ENCODE data around the gene TNNI2.

The TNNI2 gene

DNA sequence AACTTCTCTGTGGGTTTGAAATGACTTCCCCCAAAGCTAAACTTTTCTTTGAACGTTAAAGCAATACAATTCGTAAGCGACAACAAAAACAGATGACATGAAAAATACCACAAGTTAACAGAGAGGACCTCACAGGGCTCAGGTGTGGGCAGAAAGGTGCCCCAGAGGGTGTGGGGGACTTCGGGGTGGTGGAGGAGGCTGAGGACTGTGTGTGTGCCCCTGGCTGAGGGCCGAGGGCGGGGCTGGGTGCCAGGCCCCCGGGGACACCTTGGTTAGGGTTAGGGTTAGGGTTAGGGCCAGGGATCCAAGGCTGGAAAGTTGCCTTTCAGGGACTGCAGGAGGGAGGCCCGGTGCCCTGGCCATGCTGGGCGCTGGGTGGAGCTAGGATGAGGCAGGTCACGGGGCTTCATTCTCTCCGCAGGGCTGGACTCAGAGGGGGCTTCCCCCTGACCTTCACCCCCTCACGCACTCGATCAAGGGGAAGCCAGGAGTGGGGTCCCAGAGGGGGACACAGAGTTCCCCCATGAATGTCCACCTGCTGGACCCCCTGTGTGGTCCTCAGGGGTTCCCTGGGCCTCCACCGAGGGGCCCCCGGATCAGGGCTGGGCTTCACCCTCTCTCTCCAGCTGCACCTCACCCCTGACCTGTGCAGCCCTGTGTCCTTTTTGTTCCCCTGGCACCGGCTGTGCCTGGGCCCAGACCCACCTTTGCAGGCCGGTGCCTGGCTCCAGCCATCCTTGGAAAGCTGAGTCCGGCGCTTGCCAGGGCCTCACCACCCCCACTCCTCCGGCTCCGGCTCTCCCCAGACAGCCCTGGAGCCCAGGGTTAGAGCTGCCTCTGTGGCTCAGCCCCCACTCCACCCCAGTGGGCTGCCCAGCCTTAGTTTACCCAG, 7.0 kb downstream of the TNNI2 start:
- H3K27ac ChIP-seq = no peak overlapping the region
- no peaks in the 10 kb centered on the region for H3K4me1 ChIP-seq
- no peaks in the 10 kb centered on the region for H3K79me2 ChIP-seq
- H2AFZ ChIP-seq = no peak overlapping the region
- H3K9ac ChIP-seq = no peak overlapping the region
- no peaks in the 10 kb centered on the region for H3K9me3 ChIP-seq (ENCODE audit: control insufficient read depth, low read length)
- H3K27me3 ChIP-seq (ENCODE audit: control insufficient read depth, insufficient read depth, low read length) = no peaks in the 10 kb centered on the region
- TF ChIP-seq, protein P1, sequence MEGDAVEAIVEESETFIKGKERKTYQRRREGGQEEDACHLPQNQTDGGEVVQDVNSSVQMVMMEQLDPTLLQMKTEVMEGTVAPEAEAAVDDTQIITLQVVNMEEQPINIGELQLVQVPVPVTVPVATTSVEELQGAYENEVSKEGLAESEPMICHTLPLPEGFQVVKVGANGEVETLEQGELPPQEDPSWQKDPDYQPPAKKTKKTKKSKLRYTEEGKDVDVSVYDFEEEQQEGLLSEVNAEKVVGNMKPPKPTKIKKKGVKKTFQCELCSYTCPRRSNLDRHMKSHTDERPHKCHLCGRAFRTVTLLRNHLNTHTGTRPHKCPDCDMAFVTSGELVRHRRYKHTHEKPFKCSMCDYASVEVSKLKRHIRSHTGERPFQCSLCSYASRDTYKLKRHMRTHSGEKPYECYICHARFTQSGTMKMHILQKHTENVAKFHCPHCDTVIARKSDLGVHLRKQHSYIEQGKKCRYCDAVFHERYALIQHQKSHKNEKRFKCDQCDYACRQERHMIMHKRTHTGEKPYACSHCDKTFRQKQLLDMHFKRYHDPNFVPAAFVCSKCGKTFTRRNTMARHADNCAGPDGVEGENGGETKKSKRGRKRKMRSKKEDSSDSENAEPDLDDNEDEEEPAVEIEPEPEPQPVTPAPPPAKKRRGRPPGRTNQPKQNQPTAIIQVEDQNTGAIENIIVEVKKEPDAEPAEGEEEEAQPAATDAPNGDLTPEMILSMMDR (IDR thresholded peaks at IDR 0.05) = no peak
- H3K4me3 ChIP-seq (ENCODE audit: low read depth, low read length) = no peak overlapping the region
- no peaks in the 10 kb centered on the region for H3K36me3 ChIP-seq (ENCODE audit: control insufficient read depth, insufficient read depth, low read length)
- no peak overlapping the region for H3K4me2 ChIP-seq (ENCODE audit: low read length)

DNA sequence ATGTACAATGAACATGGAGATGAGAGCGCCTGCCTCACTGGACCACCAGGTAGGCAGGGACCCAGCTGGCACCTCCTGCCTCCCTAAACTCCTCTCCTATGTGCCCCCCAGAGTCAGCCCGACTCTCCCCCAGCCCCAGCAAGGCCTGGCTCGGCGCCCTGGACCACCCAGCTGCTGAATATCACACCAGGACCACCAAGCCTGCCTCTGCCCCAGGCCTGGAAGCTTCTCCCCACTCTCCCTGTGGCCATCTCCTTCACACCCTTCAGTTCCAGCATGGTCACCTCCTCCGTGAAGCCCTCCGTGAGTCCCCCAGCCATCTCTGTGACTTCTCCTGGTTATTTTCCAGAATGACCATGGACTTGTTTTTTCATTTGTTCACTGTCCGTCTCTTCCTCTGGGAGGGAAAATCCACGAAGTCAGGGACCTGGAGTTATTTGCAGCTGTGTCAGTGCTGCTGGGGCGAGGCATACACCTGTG, 7.7 kb downstream of the TNNI2 start:
- Histone ChIP-seq H3K4me1 (no peaks in the 10 kb centered on the region), H3K4me3 (ENCODE audit: low read depth, low read length) (no peak overlapping the region), H3K79me2 (no peaks in the 10 kb centered on the region), H3K4me2 (ENCODE audit: low read length) (no peak overlapping the region), H3K27ac (no peak overlapping the region), H3K36me3 (ENCODE audit: control insufficient read depth, insufficient read depth, low read length) (no peaks in the 10 kb centered on the region), H2AFZ (no peak overlapping the region), H3K9ac (no peak overlapping the region), H3K27me3 (ENCODE audit: control insufficient read depth, insufficient read depth, low read length) (no peaks in the 10 kb centered on the region), H3K9me3 (ENCODE audit: control insufficient read depth, low read length) (no peaks in the 10 kb centered on the region)
- TF ChIP-seq, protein P1 (IDR thresholded peaks at IDR 0.05) = no peak

DNA sequence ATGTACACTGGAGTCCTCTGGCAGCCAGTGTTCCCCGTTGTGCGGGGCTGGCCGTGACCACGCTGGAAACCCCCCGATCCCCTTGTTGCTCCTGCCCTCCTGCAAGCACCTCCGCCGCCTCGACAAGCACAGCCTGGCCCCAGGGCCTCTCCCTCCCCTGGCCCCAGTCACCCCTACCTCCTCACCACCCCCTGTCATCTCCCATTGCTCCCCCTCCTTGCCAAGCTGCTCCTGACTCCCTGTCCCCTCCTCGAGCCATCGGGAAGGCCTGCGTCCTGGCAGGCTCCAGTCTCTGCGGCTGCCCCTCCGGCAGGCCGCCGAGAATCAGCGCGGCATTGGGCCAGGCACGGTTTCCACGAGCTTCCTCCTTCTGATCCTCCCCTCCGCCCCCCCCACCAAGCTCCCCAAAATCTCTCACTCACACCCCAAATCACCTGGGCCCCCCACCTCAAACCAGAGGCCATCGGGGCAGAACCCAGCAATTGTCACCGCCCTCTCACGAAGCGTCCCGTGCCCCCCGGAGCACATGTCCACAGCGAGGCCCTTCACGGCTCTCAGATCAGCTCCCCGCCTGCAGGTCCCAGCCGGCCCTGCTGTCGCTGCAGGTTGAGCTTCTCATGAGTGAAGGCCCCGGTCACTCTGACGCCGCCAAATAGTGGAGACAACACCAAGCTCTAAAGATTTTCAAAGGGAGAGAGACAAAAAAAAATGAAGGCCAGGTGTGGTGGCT, 8.4 kb downstream of the TNNI2 start:
- H3K27ac ChIP-seq = no peak overlapping the region
- no peak overlapping the region for H2AFZ ChIP-seq
- H3K9me3 ChIP-seq (ENCODE audit: control insufficient read depth, low read length) = no peaks in the 10 kb centered on the region
- no peaks in the 10 kb centered on the region for H3K27me3 ChIP-seq (ENCODE audit: control insufficient read depth, insufficient read depth, low read length)
- H3K4me1 ChIP-seq = no peaks in the 10 kb centered on the region
- no peak overlapping the region for H3K4me3 ChIP-seq (ENCODE audit: low read depth, low read length)
- H3K79me2 ChIP-seq = no peaks in the 10 kb centered on the region
- H3K4me2 ChIP-seq (ENCODE audit: low read length) = no peak overlapping the region
- H3K36me3 ChIP-seq (ENCODE audit: control insufficient read depth, insufficient read depth, low read length) = no peaks in the 10 kb centered on the region
- TF ChIP-seq, protein P1 (IDR thresholded peaks at IDR 0.05) = no peak
- H3K9ac ChIP-seq = no peak overlapping the region

DNA sequence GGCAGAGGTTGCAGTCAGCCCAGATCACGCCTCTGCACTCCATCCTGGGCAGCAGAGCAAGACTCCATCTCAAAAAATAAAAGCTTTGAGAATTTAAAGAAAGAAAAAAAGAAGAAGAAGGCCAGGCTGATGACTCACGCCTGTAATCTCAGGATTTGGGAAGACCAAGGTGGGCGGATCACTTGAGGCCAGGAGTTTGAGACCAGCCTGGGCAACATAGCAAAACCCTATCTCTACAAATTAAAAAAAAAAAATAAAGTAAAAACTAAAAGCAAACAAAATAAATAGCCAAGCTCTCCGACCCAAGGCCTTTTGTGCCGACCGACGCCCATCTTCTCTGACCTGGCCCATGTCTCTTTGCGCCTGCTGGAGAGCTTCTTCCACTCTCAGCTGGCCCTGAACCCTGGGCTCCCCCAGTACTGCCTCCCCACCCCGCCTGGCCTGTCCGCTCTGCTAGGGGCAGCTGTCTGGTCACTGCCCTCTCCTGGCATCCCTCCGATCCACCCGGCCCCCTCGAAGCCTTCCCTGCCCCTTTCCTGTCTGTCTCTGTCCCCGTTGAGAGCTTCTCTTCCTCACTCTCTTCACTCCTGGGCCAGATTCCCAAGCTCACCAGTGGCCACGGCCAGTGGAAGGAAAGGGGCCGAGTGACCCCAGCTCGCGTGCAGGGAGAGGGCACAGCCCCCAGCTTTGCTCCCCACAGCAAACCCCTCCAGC, 9.3 kb downstream of the TNNI2 start:
- Histone ChIP-seq H3K79me2 (no peaks in the 10 kb centered on the region), H3K36me3 (ENCODE audit: control insufficient read depth, insufficient read depth, low read length) (no peaks in the 10 kb centered on the region), H3K4me2 (ENCODE audit: low read length) (no peak overlapping the region), H3K9ac (no peak overlapping the region), H3K27ac (no peak overlapping the region), H3K4me1 (no peaks in the 10 kb centered on the region), H3K9me3 (ENCODE audit: control insufficient read depth, low read length) (no peaks in the 10 kb centered on the region), H3K27me3 (ENCODE audit: control insufficient read depth, insufficient read depth, low read length) (no peaks in the 10 kb centered on the region), H2AFZ (no peak overlapping the region), H3K4me3 (ENCODE audit: low read depth, low read length) (no peak overlapping the region)
- TF ChIP-seq, protein P1 (IDR thresholded peaks at IDR 0.05) = no peak
